NT2/D1 (cell line): ENCODE results near the gene RBM44.

Experiments used
- SUZ12 ChIP-seq: IDR thresholded peaks from 2 replicates; pipeline ENCODE4 v1.6.1; 2011; ENCODE audit not compliant: insufficient read length, insufficient read depth; ENCODE audit errors: extremely low read depth
- YY1 ChIP-seq: IDR thresholded peaks from 2 replicates; pipeline ENCODE4 v1.6.1; 2011; ENCODE audit not compliant: insufficient read length, insufficient read depth
- ZNF274 ChIP-seq: IDR thresholded peaks from 2 replicates; pipeline ENCODE4 v1.6.1; 2011; ENCODE audit warnings: mild to moderate bottlenecking, low read depth, low read length

- TF ChIP-seq ZNF274 (no peak), YY1 (no peak), SUZ12 (no peak)
These were observed 76.9 kb downstream of the RBM44 start for GRCh38 chr2:237875256-237876060.
